ENCODE measurements around the gene KCNG2. TPM values are rescaled to one million over a fixed set of nuclear protein-coding genes. Genes with fewer than 3 reads are reported as not detected.

Gene KCNG2
- total and polyA plus RNA-seq, 2 experiments from 2014 or later = not detected

DNA sequence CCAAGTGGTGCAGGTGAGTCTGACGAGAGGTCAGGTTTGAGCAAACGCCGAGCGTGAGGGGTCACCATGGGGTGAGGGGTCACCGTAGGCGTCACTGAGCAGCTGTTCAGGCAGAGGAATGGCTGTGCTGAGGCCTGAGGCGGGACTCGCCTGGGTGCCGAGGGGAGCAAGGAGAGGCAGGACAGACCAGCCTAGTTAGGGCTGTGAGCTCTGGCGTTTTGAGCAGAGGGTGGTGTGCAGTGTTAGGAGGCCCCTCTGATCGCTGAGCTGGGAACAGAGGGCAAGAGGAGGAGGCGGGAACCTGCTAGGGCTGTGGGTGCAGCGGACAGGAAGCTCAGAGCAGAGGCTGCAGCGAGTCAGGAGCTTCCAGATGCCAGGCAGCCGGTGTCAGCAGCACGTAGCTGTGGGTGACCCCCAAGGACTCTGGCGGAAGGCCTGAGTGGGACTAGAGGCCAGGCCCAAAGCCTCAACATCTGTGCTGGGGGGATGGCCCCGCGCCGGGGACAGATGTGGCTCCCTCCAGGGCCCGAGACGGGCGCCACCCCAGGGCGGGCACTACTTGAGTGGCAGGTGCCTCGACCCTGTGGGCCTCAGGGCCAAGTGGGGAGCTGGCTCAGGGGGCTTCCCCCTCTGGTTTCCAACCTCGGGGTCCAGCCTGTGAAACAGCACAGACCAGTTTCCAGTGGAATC, 55.7 kb downstream of the KCNG2 start:
- Histone ChIP-seq H3K4me1 (ENCODE audit: insufficient read depth) (peaks cover 6% of the 10 kb centered on the region), H2AFZ (no peak overlapping the region), H3K4me2 (no peak overlapping the region), H3K36me3 (replicated peaks; ENCODE audit: insufficient read depth, low read depth) (no peaks in the 10 kb centered on the region), H3K79me2 (no peaks in the 10 kb centered on the region), H3K9me3 (ENCODE audit: low read depth) (no peaks in the 10 kb centered on the region), H3K27me3 (no peaks in the 10 kb centered on the region), H3K4me3 (no peak overlapping the region), H3K9me2 (replicated peaks; ENCODE audit: insufficient read depth) (no peaks in the 10 kb centered on the region), H3K27ac (no peak overlapping the region), H4K20me1 (ENCODE audit: insufficient read depth, poor library complexity, severe bottlenecking) (no peaks in the 10 kb centered on the region)
- TF ChIP-seq EZH2 (IDR thresholded peaks at IDR 0.05; ENCODE audit: borderline replicate concordance) = no peak
- no peak for TF ChIP-seq EZH2phosphoT487 (IDR thresholded peaks at IDR 0.05; ENCODE audit: low read depth, severe bottlenecking, unreplicated experiment)
- TF ChIP-seq, protein P1, sequence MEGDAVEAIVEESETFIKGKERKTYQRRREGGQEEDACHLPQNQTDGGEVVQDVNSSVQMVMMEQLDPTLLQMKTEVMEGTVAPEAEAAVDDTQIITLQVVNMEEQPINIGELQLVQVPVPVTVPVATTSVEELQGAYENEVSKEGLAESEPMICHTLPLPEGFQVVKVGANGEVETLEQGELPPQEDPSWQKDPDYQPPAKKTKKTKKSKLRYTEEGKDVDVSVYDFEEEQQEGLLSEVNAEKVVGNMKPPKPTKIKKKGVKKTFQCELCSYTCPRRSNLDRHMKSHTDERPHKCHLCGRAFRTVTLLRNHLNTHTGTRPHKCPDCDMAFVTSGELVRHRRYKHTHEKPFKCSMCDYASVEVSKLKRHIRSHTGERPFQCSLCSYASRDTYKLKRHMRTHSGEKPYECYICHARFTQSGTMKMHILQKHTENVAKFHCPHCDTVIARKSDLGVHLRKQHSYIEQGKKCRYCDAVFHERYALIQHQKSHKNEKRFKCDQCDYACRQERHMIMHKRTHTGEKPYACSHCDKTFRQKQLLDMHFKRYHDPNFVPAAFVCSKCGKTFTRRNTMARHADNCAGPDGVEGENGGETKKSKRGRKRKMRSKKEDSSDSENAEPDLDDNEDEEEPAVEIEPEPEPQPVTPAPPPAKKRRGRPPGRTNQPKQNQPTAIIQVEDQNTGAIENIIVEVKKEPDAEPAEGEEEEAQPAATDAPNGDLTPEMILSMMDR (IDR thresholded peaks at IDR 0.05; ENCODE audit: poor library complexity) = no peak
- no peak for DNase-seq (ENCODE audit: low spot score)
- 77% methylated on average over 26 of the region's 26 CpGs for WGBS (ENCODE audit: low lambda C conversion rate, missing lambda C conversion rate)

DNA sequence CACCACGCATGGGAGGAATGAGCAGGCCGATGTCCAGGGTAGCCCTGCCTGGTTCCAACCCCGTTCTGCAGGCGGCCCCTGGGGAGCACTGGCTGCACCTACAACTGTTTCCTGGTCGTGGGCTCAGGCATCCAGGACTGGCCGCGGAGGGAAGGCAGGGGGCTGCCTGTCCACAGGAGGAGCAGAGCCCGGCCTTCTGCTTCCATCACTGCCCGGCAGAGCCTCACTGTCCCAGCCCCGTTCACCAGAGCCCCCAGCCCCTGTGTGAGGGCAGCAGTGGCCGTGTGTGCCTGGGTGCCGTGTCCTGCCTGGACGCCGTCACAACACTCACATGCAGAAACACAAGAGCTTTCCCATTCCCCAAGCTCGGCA, 56.2 kb downstream of the KCNG2 start:
- Histone ChIP-seq H3K4me1 (ENCODE audit: insufficient read depth) (peaks cover 6% of the 10 kb centered on the region), H3K4me3 (no peak overlapping the region), H3K79me2 (no peaks in the 10 kb centered on the region), H3K27ac (no peak overlapping the region), H3K9me3 (ENCODE audit: low read depth) (no peaks in the 10 kb centered on the region), H3K9me2 (replicated peaks; ENCODE audit: insufficient read depth) (no peaks in the 10 kb centered on the region), H3K4me2 (no peak overlapping the region), H2AFZ (no peak overlapping the region), H3K36me3 (replicated peaks; ENCODE audit: insufficient read depth, low read depth) (no peaks in the 10 kb centered on the region), H4K20me1 (ENCODE audit: insufficient read depth, poor library complexity, severe bottlenecking) (no peaks in the 10 kb centered on the region), H3K27me3 (no peaks in the 10 kb centered on the region)
- TF ChIP-seq, protein P1 (IDR thresholded peaks at IDR 0.05; ENCODE audit: poor library complexity) = no peak
- no peak for TF ChIP-seq EZH2 (IDR thresholded peaks at IDR 0.05; ENCODE audit: borderline replicate concordance)
- TF ChIP-seq EZH2phosphoT487 (IDR thresholded peaks at IDR 0.05; ENCODE audit: low read depth, severe bottlenecking, unreplicated experiment) = no peak
- DNase-seq (ENCODE audit: low spot score) = no peak
- WGBS (ENCODE audit: low lambda C conversion rate, missing lambda C conversion rate) = 90% methylated on average over 14 of the region's 15 CpGs

DNA sequence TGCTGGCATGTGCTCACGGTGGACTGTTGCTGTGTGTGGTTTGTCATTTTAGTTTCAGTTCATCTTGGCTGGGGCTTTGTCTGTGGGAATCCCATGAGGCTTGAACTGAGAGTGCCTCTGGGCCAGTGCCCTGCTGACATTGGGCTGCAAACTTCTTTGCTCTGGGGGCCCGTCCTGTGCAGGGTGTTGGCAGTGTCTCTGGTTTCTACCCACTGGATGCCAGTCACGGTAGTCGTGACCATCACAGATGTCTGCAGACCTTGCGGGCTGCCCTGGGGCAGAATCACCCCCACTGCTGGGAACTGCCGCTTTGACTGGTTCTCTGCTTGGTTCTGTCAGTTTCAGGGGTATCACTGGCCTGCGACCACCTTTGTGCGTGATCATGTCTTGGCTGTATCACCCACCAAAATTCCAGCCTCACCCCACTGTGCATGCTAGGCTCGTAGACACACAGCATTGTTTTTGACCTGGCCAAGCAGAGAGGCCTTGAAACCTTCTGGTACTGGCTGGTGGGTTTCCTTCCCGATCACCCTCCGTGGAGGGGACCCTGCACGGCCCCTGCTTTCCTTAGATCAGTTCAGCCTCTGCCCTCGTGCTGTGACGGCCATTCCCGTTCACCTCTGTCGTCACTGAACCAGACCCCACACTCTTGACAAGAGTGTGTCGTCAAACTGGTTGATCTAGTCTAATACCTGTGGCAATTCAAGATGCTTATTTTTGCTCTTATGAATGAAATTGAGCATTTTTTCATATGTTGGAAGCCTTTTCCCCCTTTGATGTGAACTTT, 57.6 kb downstream of the KCNG2 start:
- H3K9me2 ChIP-seq (replicated peaks; ENCODE audit: insufficient read depth) = no peaks in the 10 kb centered on the region
- 81% methylated on average over 17 of the region's 17 CpGs for WGBS (ENCODE audit: low lambda C conversion rate, missing lambda C conversion rate)
- TF ChIP-seq, protein P1 (IDR thresholded peaks at IDR 0.05; ENCODE audit: poor library complexity) = no peak
- TF ChIP-seq EZH2phosphoT487 (IDR thresholded peaks at IDR 0.05; ENCODE audit: low read depth, severe bottlenecking, unreplicated experiment) (no peak), EZH2 (IDR thresholded peaks at IDR 0.05; ENCODE audit: borderline replicate concordance) (no peak)
- H3K79me2 ChIP-seq = no peaks in the 10 kb centered on the region
- H4K20me1 ChIP-seq (ENCODE audit: insufficient read depth, poor library complexity, severe bottlenecking) = no peaks in the 10 kb centered on the region
- no peak overlapping the region for H3K4me3 ChIP-seq
- no peaks in the 10 kb centered on the region for H3K27me3 ChIP-seq
- no peak overlapping the region for H2AFZ ChIP-seq
- no peak overlapping the region for H3K4me2 ChIP-seq
- DNase-seq (ENCODE audit: low spot score) = no peak
- H3K36me3 ChIP-seq (replicated peaks; ENCODE audit: insufficient read depth, low read depth) = no peaks in the 10 kb centered on the region
- no peaks in the 10 kb centered on the region for H3K9me3 ChIP-seq (ENCODE audit: low read depth)
- peaks cover 6% of the 10 kb centered on the region for H3K4me1 ChIP-seq (ENCODE audit: insufficient read depth)
- H3K27ac ChIP-seq = no peak overlapping the region
